SK-N-MC (cell line): ENCODE data around the gene SYNC.
"Not testable (repeated sequence)": the region's sequence is repeated elsewhere in the genome, so short reads cannot be mapped to it uniquely, and the experiment has no call there.

Source experiments
- DNase-seq: peaks from one replicate; pipeline ENCODE4 v3.0.0-alpha.2; 2011; ENCODE audit warnings: low read depth, low spot score
- H3K27ac ChIP-seq: fragments of 200-600 bp; sonication (generic); 2 replicates; pipeline ENCODE4 v1.5.1; 2016; ENCODE audit warnings: mixed run types
- H3K36me3 ChIP-seq: fragments of 200-600 bp; sonication (generic); 2 replicates; pipeline ENCODE4 v1.6.1; 2017; ENCODE audit warnings: antibody characterized with exemption, low read length, mixed read lengths; ENCODE audit not compliant: insufficient read depth
- H3K4me3 ChIP-seq: fragments of 200-600 bp; sonication (generic); 2 replicates; pipeline ENCODE4 v1.5.1; 2016
- H3K9ac ChIP-seq: fragments of 200-600 bp; sonication (generic); 2 replicates; pipeline ENCODE4 v1.8.0; 2017; ENCODE audit warnings: mixed run types, mixed read lengths; ENCODE audit not compliant: insufficient read length
- H3K9me3 ChIP-seq: fragments of 200-600 bp; sonication (generic); 2 replicates; pipeline ENCODE4 v1.6.1; 2017; ENCODE audit warnings: low read depth, mild to moderate bottlenecking, antibody characterized with exemption, low read length, moderate library complexity, mixed read lengths
- EZH2 ChIP-seq: fragments of 200-600 bp; sonication (generic); IDR thresholded peaks from one replicate; pipeline ENCODE4 v1.6.1; 2017; ENCODE audit warnings: antibody characterized with exemption
- FOXP2 ChIP-seq: optimal IDR thresholded peaks from 2 replicates; pipeline ENCODE3; 2011; ENCODE audit warnings: mild to moderate bottlenecking, moderate library complexity; ENCODE audit not compliant: insufficient read depth; ENCODE audit errors: extremely low read length, control extremely low read depth
- POLR2AphosphoS5 ChIP-seq: IDR thresholded peaks from 2 replicates; pipeline ENCODE4 v1.6.1; 2012; ENCODE audit warnings: mild to moderate bottlenecking, low read depth, low read length, borderline replicate concordance

Gene SYNC

GRCh38 chr1:32684167-32684811, 18.3 kb downstream of the SYNC start:
- no peak overlapping the region for H3K4me3 ChIP-seq
- peaks cover 74% of the 10 kb centered on the region for H3K36me3 ChIP-seq
- no peaks in the 10 kb centered on the region for H3K9me3 ChIP-seq
- no peak for DNase-seq
- TF ChIP-seq FOXP2: no peak
- TF ChIP-seq POLR2AphosphoS5: no peak
- no peak for TF ChIP-seq EZH2
- H3K27ac ChIP-seq: peak overlapping the region; percentile 46; the same call in 1 of the 2 replicates
- H3K9ac ChIP-seq: no peak overlapping the region

- H3K9me3 ChIP-seq: no peaks in the 10 kb centered on the region
- TF ChIP-seq FOXP2: no peak
- TF ChIP-seq EZH2: no peak
- TF ChIP-seq POLR2AphosphoS5: no peak
- no peak overlapping the region for H3K27ac ChIP-seq
- no peak for DNase-seq
- peaks cover 82% of the 10 kb centered on the region for H3K36me3 ChIP-seq
- H3K4me3 ChIP-seq: no peak overlapping the region
- no peak overlapping the region for H3K9ac ChIP-seq
These were observed 19.2 kb downstream of the SYNC start for GRCh38 chr1:32683397-32683796.

- no peak for DNase-seq
- Histone ChIP-seq H3K4me3 (no peak overlapping the region), H3K27ac (no peak overlapping the region), H3K9ac (no peak overlapping the region), H3K36me3 (peaks cover 94% of the 10 kb centered on the region), H3K9me3 (no peaks in the 10 kb centered on the region)
- TF ChIP-seq EZH2: no peak
These were observed 20.6 kb downstream of the SYNC start for GRCh38 chr1:32681999-32682398.

GRCh38 chr1:32681509-32681908, 21.1 kb downstream of the SYNC start:
- Histone ChIP-seq H3K9ac (no peak overlapping the region), H3K4me3 (no peak overlapping the region), H3K9me3 (no peaks in the 10 kb centered on the region), H3K36me3 (peaks cover 98% of the 10 kb centered on the region), H3K27ac (peak overlapping the region; percentile 22; the same call in 1 of the 2 replicates)
- TF ChIP-seq POLR2AphosphoS5: no peak
- TF ChIP-seq EZH2: no peak
- no peak for TF ChIP-seq FOXP2
- no peak for DNase-seq

- peaks cover 98% of the 10 kb centered on the region for H3K36me3 ChIP-seq
- H3K9ac ChIP-seq: no peak overlapping the region
- TF ChIP-seq FOXP2 (no peak), POLR2AphosphoS5 (no peak), EZH2 (no peak)
- H3K4me3 ChIP-seq: no peak overlapping the region
- H3K27ac ChIP-seq: peak overlapping the region; percentile 22; the same call in 1 of the 2 replicates
- H3K9me3 ChIP-seq: no peaks in the 10 kb centered on the region
- no peak for DNase-seq
These were observed 21.9 kb downstream of the SYNC start for GRCh38 chr1:32680642-32681041.

GRCh38 chr1:32679993-32680392, 22.6 kb downstream of the SYNC start:
- H3K27ac ChIP-seq, DNase-seq, H3K4me3 ChIP-seq, H3K9ac ChIP-seq, H3K9me3 ChIP-seq: not testable (repeated sequence)
- H3K36me3 ChIP-seq: peaks cover 98% of the 10 kb centered on the region

- no peak overlapping the region for H3K4me3 ChIP-seq
- no peak overlapping the region for H3K27ac ChIP-seq
- H3K9me3 ChIP-seq: no peaks in the 10 kb centered on the region
- DNase-seq: no peak
- TF ChIP-seq POLR2AphosphoS5: no peak
- no peak for TF ChIP-seq FOXP2
- TF ChIP-seq EZH2: no peak
- no peak overlapping the region for H3K9ac ChIP-seq
- H3K36me3 ChIP-seq: peaks cover 98% of the 10 kb centered on the region
These were observed 25.6 kb downstream of the SYNC start for GRCh38 chr1:32676945-32677344.

- not testable (repeated sequence) for H3K9me3 ChIP-seq, DNase-seq, H3K4me3 ChIP-seq, H3K9ac ChIP-seq
- peaks cover 99% of the 10 kb centered on the region for H3K36me3 ChIP-seq
- peak overlapping the region; percentile 50; the same call in 1 of the 2 replicates for H3K27ac ChIP-seq
These were observed 33.9 kb downstream of the SYNC start for GRCh38 chr1:32668716-32669115.

- TF ChIP-seq POLR2AphosphoS5 (no peak), EZH2 (no peak), FOXP2 (no peak)
- Histone ChIP-seq H3K4me3 (no peak overlapping the region), H3K9me3 (no peaks in the 10 kb centered on the region), H3K36me3 (peaks cover 95% of the 10 kb centered on the region), H3K9ac (no peak overlapping the region), H3K27ac (no peak overlapping the region)
- DNase-seq: no peak
These were observed 35.5 kb downstream of the SYNC start for GRCh38 chr1:32666901-32667566.
